HG02885 (cell line): Measurements from ENCODE around the gene PDYN.
"Not testable (repeated sequence)": the region's sequence is repeated elsewhere in the genome, so short reads cannot be mapped to it uniquely, and the experiment has no call there.

Experiments used
- ATAC-seq: cut with Tn5 transposase; IDR thresholded peaks from one replicate; pipeline ENCODE4 v1.9.1; 2021; ENCODE audit warnings: mild to moderate bottlenecking; ENCODE audit not compliant: unreplicated experiment, poor library complexity

PDYN gene

DNA sequence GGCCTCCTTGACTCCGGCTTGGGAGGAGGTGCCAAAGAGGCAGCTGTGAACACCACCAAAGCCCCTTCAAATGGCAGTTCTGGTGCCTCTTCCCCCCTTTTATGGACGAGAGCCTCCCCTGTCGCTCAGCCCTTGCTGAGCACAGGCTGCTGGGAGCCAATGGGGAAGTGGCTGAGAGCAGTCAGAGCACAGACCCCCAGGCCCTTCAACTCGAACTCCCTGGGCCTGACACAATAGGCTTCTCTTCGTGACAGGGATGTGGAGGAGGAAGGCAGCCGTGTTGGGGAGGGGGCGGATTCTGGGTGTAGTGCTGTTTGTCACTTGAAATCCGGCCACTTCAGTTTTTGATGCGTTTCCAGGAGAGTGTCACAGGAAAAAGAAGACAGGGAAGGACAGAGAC is at the start of gene PDYN:
TSS of gene PDYN (minus strand) at position 73 of the 400 bp plus-strand sequence. CDS start 10,974 bp downstream, outside the sequence.
- ATAC-seq = no peak

DNA sequence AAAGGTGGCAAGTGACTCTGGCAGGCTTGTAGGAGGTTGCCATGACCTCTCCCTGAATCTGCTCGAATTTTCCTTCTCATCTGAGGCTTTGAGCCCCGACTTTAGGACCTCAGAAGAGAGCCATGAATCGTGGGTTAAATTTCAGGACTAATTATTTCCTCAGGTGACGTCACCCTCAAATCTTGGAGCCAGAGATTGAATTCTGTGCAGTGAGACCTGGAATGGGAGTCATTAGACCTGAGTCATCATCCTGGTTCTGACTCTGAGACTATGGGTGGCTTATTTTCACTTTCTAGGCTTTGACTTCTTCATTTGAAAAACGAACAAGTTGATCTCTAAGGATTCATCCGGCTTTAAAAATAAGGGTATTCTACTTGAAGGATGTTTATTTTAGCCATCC is 48.5 kb upstream of the PDYN start:
- ATAC-seq = no peak

DNA sequence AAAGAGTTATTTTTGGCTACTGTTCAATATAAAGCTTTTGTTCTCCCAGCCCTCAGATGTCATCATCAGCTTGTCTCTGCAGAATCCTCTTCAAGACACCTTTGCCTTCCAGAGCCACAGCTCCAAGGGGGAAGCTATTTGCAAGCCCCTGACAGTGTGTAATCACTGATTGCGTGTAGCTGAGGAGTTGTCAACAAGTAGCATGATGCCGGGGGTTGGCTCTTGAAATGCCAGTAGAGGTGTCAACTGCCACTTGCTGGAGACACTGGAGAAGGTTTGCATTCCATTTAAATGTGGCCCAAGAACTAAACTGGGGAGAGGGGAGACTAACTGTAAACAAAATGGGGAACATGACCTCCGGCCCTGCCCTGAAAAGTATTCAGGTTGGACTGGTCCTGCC is 44.3 kb upstream of the PDYN start:
- ATAC-seq = no peak

DNA sequence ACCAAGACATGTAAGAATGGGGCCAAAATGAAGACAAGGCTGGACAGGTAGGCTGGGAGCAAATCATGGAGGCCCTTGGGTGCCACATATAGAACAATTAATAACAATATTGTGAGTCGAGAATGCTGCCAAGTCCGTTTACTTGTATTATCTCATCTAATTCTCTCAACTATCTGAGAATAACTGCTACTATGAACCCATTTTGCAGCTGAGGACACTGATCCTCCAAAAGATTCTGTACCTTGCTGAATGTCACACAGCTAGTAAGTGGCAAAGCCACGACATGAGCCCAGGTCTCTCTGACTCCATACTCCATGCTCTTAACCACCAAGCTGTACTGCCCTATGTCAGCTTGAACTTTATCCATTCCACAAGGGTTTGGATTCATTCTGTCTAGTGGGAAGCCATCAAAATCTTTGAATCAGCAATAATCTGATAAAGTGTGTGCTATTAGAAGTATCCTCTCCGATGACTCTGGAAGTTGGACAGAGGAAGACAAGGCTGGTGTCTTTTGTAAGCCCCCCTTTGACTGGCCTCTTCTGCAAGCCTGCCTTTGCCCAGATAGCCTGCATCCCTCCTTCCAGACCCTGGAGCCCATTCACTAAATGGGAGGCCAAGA is 43.5 kb upstream of the PDYN start:
- no peak for ATAC-seq

DNA sequence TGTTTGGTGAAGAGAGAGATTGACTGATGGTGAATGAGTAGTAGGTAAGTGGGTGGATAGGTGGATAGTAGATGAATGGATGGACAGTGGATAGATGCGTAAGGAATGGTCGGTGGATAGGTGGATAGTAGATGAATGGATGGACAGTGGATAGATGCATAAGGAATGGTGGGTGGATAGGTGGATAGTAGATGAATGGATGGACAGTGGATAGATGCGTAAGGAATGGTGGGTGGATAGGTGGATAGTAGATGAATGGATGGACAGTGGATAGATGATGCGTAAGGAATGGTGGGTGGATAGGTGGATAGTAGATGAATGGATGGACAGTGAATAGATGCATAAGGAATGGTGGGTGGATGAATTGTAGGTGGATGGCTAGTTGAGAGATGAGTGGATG is 42.5 kb upstream of the PDYN start:
- not testable (repeated sequence) for ATAC-seq

DNA sequence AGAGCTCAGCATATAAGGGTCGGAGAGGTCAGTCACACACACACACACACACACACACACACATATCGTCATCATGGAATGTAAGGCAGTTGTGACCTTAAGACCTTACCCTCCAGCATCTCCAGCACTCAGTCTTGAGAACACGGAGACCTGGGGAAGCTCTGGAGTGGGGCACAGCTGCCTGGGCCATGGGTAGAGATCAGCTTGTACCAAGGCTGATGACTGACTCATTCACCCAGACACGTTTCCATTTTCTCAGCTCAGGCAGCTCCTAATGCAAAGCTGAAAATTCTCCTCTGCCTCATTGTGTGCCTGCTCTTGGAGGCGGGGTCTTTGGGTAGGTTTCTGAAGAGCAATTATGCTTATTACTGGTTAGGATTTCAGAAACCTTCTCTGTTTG is 38.3 kb upstream of the PDYN start:
- no peak for ATAC-seq

DNA sequence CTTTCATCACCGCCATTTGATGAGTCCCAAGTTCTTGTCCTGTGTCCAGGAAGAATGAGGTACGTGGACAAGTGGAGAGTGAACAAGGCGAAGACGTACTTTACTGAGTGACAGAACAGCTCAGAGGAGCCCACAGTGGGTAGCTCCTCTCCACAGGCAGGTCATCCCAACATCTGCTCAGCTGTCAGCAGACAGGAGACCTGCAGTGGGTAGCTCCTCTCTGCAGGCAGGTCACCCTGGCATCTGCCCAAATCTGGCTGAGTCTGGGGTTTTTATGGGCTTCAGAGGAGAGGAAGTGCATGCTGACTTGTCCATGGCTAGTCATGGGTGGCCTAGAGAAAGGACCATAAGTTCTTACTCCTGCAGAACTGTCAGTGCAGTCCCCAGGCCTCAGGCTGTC is 32.7 kb upstream of the PDYN start:
- ATAC-seq = no peak

DNA sequence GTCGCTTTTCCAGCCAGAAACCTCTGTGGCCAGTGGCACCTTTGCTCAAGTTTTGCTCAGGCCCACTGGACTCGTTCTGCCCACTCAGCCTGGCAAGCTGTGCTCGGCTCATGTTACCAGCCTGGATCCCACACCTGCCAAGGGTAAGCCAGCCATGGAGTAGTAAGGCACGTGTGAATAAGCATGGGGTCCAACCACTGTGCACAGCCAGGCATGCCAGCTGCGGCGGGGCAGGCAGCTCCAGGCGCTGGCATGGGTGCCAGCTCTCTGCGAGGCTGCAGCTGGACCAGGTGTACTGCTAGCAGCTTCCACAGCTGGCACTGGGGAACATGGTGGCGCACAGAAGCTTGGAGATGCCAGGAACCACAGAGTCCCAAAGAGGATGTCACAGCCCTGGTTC is 32.1 kb upstream of the PDYN start:
- ATAC-seq = no peak

DNA sequence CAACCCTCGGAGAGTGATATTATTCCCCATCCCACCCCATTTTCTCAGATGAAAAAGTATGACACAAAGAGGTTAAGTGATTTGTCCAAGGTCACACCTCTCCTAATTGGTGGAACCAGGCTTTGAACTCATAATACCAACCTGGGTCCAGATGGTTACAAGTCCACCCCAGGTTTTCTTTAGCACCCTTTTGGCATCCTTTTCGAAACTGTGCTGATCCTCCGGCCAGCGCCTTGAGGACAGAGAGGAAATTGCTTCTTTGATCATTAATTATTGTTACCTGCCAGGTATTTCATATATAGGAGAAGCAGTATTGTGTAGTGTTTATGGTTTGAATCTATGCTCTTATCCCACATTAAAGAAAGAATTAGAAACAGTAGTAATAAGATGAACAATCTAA is 29.3 kb upstream of the PDYN start:
- ATAC-seq = no peak

DNA sequence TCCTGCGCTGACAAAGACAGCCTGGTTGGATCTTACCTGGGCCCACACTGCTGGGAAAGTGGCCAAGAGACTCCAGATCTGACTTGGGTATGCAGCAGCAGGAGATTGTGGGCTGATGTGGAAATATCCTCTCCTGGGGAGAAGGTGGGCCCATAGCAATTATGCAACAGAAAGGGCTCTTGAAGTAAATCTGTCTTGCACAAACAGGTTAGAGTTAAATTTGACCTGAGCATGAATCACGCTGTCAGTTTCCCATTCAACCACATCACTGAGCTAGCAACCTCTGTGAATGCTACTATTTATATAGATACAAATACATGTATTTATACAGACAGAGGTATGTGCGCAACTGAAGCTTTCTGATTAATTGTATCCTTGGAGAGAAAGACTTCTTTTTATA is 28.3 kb upstream of the PDYN start:
- no peak for ATAC-seq

DNA sequence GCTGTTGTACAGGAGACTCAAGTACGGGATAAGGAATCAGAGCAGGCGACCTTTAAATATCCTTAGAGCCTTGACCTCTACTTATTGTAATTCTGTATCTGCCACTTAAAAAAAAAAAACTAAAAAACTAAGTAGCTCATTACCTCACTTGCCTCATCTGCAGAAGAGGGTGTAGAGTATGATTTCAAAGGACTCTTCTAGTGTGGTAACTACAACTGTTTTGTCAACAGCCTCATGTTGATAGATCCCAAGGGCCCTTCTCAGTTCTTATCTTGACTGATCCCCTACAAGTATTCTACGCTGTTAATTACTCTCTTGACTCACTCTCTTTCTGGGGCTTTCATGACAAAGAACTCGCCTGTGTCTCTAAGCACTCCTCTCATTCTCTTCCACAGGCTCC is 16.7 kb upstream of the PDYN start:
- ATAC-seq = no peak

DNA sequence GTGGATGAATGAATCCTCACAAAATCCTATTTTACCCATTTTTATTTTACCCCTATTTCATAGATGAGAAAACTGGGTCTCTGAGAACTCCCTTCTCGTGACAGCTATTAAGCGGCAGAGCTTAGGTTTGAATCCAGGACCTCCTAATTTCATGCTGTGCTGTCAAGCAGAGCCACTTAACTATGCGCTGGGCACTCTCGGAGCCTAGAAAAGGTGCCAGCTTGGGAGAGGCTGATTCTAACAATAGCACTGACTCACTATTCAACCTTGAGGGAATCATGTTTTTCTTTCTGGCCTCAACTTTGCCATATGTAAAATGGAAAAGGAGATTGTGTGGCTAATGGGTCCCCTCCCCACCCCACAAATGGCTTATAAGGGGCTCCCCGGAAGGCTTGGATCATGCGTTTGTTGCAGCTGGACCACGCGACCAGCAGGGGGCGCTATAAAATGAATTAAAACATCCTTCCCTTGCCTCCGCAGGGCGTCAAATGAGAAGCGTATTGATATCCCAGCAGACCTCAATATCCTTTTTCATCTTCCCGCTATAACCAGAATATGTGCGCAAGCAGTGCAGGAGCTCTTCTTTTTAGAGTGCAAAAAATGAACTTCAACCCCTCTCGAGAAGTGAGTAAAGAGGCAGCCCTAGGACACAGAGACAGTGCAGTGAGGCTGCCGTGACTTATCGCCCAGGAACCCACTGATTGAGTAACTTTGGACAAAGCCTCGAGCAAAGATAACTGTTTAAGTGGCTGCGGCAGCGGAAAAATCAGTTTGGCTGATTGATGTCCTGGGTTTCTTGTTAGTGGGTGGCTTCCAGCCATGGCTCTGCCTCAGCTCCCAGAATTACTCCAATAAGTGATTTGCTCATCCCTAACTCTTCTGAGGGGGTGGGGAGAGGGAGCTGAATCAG is 12.8 kb upstream of the PDYN start:
- no peak for ATAC-seq

DNA sequence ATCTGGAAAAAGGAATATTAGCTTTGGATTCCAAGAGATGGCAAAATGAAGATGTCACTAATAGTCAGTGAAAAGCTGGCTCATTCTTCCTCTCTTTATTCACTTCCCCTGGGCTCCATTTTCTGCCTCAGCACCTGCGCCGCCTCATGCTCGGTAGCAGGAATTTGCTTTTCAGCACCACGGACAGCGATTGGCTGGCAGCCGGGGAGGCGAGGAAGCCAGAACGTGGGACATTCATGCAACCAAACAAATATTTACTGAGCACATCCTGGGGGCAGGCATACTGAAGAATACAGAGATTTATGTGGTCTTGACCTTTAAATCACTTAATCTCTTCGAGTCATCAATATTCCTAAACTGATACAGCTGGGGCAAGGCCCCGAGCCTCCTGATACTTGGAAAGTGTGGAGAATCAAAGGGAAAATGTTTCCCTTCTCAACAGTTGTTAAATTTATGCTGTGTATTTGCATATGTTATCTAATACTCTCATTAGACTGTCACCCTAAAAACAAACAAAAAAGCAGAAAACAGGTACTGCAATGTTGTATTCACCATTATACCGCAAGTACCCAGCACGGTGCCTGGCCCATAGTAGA is 12.1 kb upstream of the PDYN start:
- ATAC-seq = no peak

DNA sequence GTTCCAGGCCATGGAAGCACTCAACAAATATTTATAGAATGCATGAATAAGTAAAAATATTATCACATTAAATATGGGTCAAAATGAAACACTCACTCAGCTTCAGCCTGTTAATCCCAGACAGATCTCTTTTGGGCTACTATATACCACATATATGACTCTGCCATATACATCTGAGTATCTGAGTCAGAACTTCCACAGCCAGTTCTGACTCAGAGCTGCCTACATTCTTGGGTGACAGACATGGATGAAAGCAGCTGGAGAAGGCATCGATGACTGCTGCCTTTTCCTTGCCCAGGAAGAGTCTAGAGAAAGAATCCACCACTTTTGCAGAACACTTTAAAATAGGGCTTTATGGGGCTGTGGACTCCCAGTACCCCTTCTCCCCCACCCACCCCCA is 11.5 kb upstream of the PDYN start:
- ATAC-seq = no peak

DNA sequence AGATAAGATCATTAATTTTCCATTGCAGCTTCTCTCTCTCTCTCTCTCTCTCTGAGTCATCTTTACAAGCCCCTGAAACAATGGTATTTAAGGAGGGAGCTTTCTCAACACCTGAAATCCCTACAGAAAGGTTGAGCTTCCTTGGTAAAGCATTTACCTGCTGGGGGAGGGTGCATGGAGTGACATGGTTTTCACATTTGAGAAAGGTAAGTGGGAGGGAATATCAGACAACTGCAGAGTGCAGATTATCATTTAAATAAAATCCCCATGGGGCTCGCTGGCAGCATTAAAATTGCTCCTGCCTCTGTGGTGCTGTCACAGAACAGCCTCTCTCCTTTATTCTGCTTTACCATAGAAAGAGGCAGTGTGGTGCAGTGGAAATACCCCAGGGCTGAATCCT is 10.3 kb upstream of the PDYN start:
- ATAC-seq = no peak

DNA sequence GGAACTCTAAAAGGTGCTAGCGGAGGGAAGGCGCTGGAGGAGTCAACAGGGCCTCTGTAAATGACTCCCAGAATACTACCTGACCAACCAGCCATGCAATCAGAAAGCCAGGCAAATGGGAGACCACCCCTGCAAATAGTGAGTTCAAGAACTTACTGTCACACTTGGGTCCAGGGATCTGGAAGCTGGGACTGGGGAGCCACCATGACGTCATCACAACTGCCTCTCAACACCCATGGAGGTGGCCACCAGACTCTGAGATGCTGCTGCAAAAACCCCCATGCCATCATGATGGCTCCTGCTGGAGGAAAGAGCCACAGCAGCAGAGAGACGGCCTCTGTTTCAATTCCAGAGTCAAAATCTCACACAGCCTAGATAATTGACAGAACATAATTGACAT is 8.5 kb upstream of the PDYN start:
- ATAC-seq = no peak

DNA sequence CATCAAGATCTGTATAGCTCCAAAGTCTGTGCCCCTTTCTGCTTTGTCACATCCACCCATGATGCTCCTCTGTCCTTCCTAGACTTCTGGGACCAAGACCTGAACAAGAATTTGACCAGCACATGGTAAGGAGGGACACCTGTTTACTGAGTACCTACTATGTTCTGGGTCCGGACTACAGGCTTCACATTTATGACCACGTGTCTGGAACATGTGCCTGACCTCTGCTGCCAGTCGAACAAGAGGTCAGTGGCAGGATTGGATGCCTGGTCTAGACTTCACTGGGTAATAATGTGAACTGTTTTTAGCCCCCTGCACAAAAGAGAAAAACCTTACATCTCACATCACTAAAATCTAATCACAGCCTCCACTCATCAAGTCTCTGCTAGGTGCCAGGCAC is 7.3 kb upstream of the PDYN start:
- ATAC-seq = no peak

DNA sequence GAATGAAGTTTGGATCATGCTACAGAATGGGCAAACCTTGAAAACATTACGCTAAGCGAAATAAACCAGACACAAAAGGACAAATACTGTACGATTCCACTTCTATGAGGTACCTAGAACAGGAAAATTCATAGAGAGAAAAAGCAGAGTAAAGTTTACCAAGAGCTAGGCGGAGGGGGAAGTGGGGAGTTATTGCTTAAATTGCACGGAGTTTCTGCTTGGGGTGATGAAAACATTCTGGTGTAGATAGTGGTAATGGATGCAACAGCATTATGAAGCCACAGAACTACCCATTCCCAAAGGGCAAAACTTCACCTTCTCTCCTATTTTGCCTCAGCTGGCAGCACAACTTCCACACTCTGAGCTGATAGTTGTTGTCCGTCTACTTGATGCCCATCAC is 6.4 kb upstream of the PDYN start:
- no peak for ATAC-seq

DNA sequence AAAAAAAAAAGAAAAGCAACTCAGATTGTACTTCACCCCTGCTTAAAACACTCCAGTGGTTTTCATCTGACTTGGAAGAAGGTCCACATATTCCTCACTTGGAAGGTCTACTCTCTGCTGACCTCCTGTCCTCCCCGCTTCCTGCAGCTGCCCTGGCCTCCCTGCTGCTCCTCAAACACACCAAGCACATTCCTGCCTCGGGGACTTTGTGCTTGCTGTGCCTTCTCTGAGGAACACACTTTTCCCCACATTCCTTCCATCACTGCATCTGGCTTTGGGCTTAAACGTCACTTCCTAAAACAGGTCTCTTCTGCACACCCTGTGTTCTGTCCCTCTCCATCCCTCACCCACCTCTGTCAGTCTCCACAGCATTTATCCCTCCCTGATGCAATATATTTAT is 4.9 kb upstream of the PDYN start:
- no peak for ATAC-seq

DNA sequence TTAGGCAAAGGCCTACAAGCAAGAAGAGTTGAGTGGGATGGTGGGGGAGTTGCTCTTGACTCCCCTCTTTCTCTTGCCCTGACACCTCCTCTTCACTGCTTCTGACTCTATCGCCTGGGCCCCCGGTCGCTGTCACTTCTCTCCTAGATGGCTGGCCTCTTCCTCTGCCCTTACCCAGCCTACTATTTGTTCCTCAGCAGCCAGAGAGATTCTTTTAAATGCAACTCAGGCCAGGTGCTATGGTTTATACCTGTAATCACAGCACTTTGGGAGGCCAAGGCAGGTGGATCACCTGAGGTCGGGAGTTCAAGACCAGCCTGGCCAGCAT is 4.3 kb upstream of the PDYN start:
- ATAC-seq = no peak

DNA sequence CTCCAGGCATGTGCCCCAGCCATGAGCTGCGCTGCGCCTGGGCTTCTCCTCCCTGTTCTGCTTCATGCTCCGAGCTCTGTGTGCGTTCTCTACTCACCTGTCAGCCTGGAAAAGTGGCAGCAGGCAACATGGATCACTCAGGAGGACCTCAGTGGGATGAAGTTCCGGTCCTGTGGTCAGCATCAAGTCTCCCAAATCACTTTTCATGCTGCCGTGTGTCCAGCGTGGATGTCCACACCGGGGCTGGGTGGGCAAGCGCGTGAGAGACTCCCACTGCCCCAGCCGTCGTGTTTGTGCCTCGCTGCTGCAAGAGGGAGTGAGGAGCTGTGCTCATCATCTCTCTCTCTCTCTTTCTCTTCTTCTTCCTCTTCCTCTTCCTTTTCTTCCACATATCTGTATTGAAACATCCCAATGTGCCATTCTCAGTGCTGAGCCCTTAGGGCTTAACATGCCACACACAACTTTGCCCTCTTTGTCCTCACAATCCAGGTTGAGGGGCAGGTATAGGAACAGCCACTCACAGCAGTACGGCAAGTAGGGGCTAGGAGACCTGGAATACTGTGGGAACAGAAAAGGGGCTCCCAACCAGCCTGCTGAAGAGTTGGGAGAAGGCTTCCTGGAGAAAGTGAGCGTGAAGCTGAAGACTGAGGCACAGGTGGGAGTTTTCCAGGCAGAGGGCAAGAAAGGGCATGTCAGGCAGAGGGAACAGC is 3.8 kb upstream of the PDYN start:
- ATAC-seq = no peak
